ENCODE results near the gene IFT81.

Gene IFT81

GRCh38 chr12:110159671-110160245, 35.6 kb downstream of the IFT81 start:
- no peak for DNase-seq

DNA sequence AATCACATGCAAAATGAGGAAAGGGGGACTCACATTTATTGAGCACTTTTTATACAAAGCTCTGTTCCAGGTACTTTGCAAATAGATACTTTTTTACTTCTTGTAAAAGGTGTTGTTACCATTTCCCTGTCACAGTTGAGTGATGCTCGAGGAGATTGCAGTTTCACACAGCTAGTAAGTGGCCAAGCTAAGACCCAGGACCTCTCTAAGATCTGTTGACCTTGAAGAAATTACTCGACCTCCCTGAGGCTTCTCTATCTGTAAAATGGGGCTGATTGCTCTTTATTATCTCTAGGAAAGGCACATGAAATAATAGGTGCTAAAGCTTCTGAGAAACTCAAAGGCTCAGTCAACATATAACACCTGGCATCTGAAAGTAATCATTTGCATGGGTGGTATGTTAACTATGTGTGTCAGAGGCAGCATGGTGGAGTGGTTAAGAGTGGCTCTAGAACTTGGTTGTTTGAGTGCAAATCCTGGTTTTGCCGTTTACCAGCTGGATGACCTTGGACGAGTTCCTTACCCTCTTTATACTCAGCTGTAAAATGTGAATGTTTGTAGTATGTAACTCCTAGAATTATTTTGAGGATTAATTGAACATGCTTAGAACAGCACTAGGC, 41.5 kb downstream of the IFT81 start:
- DNase-seq: no peak

DNA sequence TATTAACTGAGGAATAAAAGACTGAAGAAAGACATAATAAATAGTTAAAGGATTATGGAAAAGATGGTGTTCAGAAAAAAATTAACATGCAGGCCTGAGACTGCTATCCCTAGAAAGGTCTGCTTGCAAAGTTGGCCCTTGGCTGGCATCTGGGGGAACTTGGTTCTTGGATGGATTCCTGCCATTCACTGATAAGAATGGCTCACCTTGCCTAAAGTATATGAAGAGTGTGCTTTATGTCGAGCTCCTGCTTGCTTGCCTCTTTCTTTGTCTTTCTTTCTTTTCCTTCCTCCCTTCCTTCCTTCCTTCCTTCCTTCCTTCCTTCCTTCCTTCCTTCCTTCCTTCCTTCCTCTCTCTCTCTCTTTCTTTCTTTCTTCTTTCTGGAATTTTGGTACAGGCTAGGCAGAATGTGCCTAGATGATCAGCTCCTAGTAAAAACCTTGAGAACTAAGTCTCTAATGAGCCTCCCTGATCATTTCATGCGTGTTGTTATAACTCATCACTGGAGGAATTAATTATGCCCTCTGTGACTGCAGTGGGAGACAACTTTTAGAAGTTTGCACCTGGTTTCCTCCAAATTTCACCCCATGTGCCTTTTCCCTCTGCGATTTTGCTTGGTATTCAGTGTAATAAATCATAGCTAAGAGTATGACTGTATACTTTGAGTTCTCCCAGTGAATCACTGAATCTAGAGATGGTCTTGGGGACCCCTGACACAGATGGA, 44.7 kb downstream of the IFT81 start:
- DNase-seq: no peak

DNA sequence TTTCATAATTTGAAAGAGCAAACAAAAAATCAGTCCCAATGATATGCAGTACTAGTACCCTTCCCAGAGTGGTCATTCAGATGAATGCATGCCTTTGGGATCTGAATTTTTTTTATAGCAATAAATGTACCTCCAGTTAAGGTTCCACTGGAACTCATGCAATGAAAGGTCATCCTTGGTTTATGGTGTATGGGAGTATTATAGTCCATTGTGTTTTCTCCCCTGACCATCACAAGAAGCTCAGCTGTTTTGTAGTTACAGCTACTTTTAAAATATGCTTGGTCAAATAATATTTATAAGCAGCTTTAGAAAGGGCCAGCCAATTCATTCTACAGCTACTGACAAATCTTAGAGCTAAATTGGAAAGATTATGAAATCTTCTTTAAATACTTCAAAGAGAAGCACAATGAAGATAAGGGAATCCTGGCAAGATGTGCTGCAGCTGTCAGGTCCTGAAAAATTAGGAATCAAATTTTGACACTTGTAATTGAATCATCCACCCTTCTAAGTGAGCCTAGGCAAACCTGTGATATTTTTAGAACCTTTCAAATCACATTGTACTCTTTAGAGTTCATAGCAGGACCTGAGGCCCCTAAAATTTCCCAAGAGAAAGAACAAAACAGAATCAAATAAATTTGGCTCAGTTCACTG, 46.5 kb downstream of the IFT81 start:
- no peak for DNase-seq

GRCh38 chr12:110171186-110171538, 47.0 kb downstream of the IFT81 start:
- no peak for DNase-seq

DNA sequence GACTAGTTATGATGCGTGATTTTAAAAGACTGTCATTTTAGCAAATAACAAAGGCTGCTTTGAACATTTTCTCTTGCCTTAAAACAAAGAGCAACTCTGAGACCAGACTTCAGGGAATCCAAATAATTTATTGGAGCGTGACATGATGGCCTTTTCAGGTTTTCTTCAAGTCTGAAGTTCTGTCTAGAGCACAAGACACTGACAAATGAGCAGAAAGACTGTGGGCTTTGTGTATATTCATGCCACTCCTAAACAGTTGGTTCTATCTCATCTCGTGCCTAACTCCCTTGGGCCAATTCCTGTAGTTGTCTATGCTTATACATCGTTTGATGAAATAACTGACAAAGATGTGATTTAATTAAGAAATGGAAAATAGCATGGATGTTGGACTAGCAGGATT, 47.5 kb downstream of the IFT81 start:
- no peak for DNase-seq

DNA sequence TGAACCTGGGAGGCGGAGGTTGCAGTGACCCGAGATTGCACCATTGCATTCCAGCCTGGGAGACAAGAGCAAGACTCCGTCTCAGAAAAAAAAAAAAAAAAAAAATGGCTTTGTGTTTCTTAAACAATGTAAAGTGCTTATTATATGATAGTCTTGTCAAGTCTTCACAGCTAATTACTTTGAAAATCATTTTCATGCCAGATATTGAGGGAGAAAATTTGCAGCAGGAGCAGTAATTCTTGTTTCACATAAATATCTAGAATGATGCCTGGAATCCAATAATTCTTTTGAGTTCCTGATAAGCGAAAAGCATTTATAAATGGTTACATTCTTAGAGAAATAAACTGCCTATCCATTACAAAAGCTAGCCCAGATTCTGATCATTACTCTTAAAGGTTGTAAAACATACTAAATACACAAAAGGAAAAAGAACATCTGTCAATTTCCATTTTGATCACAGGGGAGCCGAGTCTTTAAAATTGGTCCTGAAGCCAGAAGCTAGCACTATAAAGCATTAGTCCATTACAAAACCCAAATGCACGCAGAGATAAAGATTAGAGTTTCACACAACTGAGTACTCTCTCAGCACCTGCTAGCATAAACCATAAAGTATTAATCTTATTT, 50.3 kb downstream of the IFT81 start:
- no peak for DNase-seq

DNA sequence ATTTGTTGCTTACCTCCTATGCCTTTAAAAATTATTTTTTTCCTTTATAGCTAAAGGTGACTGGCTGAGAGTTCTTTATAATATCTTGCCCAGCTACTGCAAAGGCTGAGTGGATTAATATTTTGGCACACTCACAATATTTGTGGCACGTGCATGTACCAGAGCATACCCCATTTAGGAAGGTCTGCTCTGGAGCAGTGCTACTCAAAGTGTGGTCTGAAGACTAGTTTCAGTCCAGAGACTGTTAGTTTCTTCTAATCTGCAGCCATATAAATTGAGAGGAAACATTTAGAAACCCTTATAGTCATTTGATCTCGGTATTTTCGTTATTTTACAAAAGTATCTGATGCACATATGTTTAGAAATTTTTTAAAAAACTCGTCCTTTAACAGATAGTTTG, 51.0 kb downstream of the IFT81 start:
- DNase-seq: no peak

DNA sequence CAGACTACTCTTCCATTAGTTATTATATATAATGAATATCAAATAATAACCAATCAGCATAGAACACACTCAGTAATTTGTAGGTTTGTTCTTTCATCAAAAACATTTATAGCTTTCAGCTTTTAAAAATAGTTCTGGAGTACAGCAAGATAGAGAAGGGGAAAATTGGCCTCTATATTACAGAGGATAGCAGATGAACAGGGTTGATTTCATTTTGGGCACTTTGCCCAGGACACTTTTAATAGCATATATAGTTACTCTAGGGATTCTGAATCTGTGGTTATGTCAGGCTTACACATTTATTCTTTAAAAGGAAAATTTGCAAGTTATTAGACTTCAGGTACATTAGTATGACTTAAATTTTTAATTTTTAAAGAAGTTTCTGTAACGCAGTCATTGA, 52.6 kb downstream of the IFT81 start:
- DNase-seq: no peak

GRCh38 chr12:110179291-110179690, 55.1 kb downstream of the IFT81 start:
- DNase-seq: no peak

DNA sequence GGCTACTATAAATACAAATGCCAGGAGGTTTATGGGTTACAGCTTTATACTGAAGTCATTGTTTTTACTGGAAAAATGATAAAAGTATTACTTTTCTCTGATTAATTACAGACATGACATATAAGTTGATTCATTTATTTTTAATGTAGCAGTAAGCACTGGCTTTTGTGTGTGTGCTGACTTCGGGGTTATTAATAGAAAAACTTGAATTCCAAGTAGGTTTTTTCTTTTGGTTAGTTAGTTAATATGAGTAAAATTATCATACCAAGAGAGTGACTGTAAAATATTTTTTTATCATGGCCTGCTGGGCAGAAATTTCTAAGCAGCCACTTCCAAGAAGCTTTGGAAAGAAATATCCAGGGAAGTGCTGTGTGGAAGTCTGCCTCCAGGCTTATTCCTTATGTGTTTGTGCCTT, 56.4 kb downstream of the IFT81 start:
- DNase-seq: no peak

GRCh38 chr12:110182281-110182680, 58.1 kb downstream of the IFT81 start:
- no peak for DNase-seq

GRCh38 chr12:110183386-110183785, 59.2 kb downstream of the IFT81 start:
- DNase-seq: no peak

- DNase-seq: no peak
Observed at GRCh38 chr12:110185626-110186025, 61.5 kb downstream of the IFT81 start.

DNA sequence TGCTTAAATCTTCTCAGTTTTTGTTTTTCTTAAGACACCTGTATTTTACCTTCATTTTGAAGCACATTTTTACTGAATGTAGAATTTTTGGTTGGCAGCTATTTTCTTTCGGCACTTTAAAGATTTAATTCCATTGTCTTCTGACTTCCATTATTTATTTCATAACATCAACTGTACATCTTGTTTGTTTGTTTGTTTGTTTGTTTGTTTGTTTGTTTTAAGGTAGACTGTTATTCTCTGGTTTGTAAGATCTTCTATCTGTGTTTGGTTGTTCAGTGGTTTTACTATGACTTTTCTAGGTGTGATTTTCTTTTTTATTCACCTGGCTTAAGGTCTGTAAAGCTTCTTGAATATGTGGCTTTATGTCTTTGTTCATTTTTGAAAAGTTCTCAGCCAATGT, 61.9 kb downstream of the IFT81 start:
- DNase-seq: no peak

DNA sequence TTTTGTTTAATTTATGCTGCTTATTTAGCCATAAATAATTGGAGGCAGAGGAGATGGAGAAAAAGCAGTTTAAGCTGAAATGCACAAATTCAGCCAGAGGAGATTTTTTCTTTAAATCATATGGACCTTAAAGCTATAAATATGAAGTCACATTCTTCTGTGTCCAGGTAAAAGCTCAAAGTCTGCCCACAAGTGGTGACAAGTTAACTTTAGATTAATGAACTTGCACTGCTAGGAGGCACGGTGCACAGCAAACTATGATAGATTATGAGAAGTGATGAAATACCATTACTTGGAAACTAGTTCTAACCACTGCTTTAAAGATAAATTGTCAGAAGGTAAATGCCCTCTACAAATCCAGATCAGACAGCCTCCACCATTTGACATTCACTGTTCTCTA, 69.0 kb downstream of the IFT81 start:
- no peak for DNase-seq

DNA sequence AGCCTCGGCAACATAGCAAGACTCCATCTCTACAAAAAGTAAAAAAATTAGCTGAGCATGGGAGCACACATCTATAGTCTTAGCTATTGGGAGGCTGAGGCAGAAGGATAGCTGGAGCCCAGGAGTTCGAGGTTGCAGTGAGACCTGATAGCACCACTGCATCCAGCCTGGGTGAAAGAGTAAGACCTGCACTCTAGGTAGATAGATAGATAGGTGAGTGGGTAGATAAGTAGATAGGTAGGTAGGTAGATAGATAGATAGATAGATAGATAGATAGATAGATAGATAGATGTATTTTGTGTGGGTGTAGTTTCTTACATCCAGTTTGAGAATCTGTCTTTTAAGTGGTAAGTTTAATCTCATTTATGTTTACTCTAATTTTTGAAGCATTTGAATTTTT, 72.8 kb downstream of the IFT81 start:
- DNase-seq: no peak

- DNase-seq: no peak
Observed at GRCh38 chr12:110198386-110198785, 74.2 kb downstream of the IFT81 start.

DNA sequence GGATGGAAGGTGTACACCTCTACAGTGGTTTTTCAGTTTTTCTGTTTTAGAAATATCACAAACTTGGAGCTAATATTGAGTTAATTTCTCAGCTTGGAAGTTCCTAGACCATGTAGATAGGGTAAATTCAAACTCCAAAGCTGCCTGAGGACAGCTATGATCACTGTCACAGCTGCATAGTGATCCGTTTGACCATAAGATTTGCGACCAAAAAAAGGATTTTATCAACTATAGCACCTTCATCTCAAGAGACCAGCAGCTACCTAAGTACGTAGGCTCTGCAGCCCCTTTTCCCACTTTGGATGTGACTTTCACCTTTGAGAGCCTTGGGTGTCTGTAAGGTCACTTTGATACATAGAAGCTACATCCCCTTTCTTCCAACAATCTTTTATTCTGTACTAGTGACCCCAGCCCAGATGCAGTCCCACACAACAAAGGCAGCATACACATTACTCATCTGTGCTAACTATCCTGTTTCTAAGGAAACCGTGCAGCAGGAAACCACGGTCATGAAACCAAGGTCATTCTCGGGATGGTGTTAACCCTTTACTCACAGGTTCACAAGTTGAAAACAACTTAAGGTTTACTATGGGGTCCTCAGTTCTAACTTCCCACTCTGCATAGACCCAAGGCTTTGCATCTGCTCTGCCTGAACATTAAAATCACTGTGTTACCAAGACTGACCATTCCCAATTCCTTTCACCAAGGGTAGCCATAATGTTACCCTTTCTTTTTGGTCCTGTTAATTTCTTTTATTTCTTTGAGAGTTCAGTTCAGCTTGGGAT, 75.4 kb downstream of the IFT81 start:
- DNase-seq: no peak

GRCh38 chr12:110200124-110200417, 75.9 kb downstream of the IFT81 start:
- no peak for DNase-seq

DNA sequence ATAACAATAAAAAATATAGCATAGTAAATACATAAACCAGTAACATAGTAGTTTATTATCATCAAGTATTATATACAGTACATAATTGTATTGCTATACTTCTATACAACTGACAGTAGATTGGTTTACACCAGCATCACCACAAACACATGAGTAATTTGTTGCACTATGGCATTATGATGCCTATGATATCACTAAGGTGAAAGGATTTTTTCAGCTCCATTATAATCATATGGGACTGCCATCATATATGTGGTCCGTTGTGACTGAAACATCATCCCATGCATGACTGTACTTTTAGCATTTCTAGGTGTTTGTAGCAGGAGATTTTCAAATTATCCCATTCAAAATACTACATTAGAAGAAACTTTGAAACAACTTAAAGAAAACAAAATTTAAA, 77.8 kb downstream of the IFT81 start:
- no peak for DNase-seq

DNA sequence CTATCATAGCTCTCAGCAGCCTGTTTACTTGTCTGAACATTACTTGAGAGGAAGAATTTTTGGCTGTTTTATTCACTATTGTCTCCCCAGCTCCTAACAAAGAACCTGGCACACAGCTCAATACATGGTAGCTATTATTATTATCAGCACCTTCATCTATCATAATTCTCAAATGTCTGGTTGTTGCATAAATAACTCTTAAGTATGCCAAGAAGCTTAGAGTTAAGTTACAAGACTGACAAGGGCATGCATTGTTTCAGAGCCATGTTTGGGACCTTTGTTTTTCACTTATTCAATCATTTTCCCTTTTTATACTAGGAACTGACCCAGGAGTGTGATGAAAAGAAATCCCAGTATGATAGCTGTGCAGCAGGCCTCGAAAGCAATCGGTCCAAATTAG, 79.4 kb downstream of the IFT81 start:
- no peak for DNase-seq

DNA sequence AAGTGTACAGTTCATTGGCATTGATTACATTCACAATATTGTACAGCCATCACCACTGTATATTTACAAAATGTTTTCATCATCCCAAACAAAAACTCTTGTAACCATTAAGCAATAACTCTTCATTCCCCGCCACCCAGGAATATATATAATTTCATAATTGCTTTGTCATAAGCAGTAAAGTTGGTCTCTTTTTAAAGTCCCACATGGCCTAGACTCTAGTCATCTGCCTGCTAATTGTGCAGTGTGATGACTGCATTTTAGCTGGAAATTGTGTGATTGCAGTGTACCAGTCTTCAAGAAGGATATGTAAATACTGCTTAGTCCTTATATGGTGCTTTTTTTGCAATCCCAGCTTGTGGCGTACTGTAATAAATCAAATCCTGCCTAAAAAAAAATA, 81.8 kb downstream of the IFT81 start:
- no peak for DNase-seq

Data from NCI-H1048 (cell line).